Vagina (tissue), 2 donors: ENCODE results near the gene PDCD7.

Experiments
- POLR2A ChIP-seq, 2 donors: fragments of 450-650 bp; IDR thresholded peaks; one replicate each; pipeline ENCODE4 v1.6.1; 2017; ENCODE audit warnings: antibody characterized with exemption in 2 of 2, mild to moderate bottlenecking in 2 of 2, moderate library complexity in 2 of 2
- TF ChIP-seq, protein P1 (sequence below), 3 experiments: fragments of 450-650 bp in 2 of 3; fragments of 200-600 bp in 1 of 3; sonication (generic) in 1 of 3; IDR thresholded peaks; one replicate each; pipeline ENCODE4 v1.5.1; 2017 to 2019; ENCODE audit warnings: antibody characterized with exemption in 3 of 3, mild to moderate bottlenecking in 2 of 3, moderate library complexity in 2 of 3

DNA sequence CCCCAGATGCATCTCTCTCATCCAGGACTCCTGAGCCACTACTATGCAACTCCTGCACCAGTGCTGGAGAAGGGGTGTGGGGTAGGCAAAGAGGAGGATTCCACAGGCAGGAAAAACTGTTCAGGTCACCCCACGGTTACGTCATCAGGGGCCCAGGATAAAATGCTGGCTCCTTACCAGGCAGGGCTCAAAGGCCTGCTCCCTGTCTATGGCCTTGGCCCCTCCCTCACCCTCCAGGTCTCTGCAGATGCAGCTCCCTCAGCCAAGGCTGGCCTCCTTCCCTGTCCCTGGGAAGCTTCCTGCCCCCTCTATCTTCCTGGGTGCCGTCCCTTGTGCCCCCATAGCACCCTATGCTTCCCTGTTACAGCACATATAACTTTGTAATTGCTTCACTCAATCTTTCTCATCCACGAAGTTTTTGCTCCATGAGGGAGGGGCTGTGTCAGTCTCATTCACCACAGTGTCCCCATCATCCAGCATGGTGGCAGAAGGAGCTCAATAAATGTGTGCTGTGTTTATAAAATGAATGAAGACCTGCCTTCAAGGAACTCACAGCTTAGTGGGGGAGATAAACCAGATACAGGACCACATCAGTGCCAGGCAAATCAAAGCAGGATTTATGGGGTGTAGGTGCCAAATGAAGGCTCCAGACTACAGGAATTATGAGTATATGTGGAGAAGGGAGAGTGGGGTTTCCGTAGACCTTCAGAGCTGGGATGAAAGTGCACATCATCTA lies 38.4 kb downstream of the PDCD7 start:
- TF ChIP-seq, protein P1, sequence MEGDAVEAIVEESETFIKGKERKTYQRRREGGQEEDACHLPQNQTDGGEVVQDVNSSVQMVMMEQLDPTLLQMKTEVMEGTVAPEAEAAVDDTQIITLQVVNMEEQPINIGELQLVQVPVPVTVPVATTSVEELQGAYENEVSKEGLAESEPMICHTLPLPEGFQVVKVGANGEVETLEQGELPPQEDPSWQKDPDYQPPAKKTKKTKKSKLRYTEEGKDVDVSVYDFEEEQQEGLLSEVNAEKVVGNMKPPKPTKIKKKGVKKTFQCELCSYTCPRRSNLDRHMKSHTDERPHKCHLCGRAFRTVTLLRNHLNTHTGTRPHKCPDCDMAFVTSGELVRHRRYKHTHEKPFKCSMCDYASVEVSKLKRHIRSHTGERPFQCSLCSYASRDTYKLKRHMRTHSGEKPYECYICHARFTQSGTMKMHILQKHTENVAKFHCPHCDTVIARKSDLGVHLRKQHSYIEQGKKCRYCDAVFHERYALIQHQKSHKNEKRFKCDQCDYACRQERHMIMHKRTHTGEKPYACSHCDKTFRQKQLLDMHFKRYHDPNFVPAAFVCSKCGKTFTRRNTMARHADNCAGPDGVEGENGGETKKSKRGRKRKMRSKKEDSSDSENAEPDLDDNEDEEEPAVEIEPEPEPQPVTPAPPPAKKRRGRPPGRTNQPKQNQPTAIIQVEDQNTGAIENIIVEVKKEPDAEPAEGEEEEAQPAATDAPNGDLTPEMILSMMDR (IDR thresholded peaks at IDR 0.05) = no peak
- TF ChIP-seq POLR2A (IDR thresholded peaks at IDR 0.05) = no peak
